Nephron progenitor cell (in vitro differentiated cells): ENCODE results near the gene DENR.

ENCODE experiments used
- DNase-seq: peaks from one replicate; pipeline ENCODE4 v3.0.0; 2021
- H3K27ac Mint-ChIP-seq: 2 replicates; pipeline ENCODE4 v1.8.0; 2021; ENCODE audit warnings: mild to moderate bottlenecking, moderate library complexity, mixed read lengths
- H3K27me3 Mint-ChIP-seq: 2 replicates; pipeline ENCODE4 v1.8.0; 2021; ENCODE audit warnings: mild to moderate bottlenecking, low read depth, mixed read lengths; ENCODE audit not compliant: poor library complexity
- H3K36me3 Mint-ChIP-seq: 2 replicates; pipeline ENCODE4 v1.8.0; 2021; ENCODE audit warnings: low read depth, mixed read lengths
- H3K4me1 Mint-ChIP-seq: 2 replicates; pipeline ENCODE4 v1.8.0; 2021; ENCODE audit warnings: mixed read lengths
- H3K4me3 Mint-ChIP-seq: 2 replicates; pipeline ENCODE4 v1.8.0; 2021; ENCODE audit warnings: mild to moderate bottlenecking, moderate library complexity, mixed read lengths
- H3K9me3 Mint-ChIP-seq: 2 replicates; pipeline ENCODE4 v1.8.0; 2021; ENCODE audit warnings: mild to moderate bottlenecking, moderate library complexity, mixed read lengths
- TF ChIP-seq, protein P1 (sequence below): fragments of 200-600 bp; sonication (generic); IDR thresholded peaks from 2 replicates; pipeline ENCODE4 v1.5.0; 2021; ENCODE audit warnings: antibody characterized with exemption

DENR gene

DNA sequence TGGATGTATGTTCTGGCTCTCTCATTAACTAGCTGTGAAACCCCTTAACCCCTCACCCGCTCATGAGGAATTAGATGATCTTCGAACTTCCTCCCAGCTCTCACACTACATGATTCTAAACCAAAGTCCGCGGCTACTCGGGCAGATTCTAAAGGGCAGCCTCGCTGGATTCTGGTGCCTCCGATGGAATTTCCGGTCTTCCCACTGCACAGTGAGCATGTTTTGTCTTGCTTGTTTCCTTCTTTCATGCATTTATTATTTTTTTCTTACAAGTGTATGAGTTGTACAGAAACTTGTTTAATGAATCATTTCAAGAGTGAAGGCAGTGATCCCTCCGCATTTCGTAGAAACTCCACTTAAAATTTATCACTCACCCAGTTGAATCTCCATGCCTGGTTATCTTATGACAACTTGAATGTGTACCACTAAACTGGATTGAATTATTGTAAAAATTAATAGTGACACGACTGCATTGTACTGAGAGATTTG lies 31.5 kb upstream of the DENR start:
- H3K4me1 Mint-ChIP-seq = no peaks in the 10 kb centered on the region
- no peak for DNase-seq
- H3K27ac Mint-ChIP-seq = peak overlapping the region; percentile 20
- TF ChIP-seq, protein P1, sequence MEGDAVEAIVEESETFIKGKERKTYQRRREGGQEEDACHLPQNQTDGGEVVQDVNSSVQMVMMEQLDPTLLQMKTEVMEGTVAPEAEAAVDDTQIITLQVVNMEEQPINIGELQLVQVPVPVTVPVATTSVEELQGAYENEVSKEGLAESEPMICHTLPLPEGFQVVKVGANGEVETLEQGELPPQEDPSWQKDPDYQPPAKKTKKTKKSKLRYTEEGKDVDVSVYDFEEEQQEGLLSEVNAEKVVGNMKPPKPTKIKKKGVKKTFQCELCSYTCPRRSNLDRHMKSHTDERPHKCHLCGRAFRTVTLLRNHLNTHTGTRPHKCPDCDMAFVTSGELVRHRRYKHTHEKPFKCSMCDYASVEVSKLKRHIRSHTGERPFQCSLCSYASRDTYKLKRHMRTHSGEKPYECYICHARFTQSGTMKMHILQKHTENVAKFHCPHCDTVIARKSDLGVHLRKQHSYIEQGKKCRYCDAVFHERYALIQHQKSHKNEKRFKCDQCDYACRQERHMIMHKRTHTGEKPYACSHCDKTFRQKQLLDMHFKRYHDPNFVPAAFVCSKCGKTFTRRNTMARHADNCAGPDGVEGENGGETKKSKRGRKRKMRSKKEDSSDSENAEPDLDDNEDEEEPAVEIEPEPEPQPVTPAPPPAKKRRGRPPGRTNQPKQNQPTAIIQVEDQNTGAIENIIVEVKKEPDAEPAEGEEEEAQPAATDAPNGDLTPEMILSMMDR = no peak
- H3K36me3 Mint-ChIP-seq = no peaks in the 10 kb centered on the region
- no peaks in the 10 kb centered on the region for H3K9me3 Mint-ChIP-seq
- no peak overlapping the region for H3K4me3 Mint-ChIP-seq
- H3K27me3 Mint-ChIP-seq = peaks cover 20% of the 10 kb centered on the region

- no peaks in the 10 kb centered on the region for H3K9me3 Mint-ChIP-seq
- no peaks in the 10 kb centered on the region for H3K36me3 Mint-ChIP-seq
- no peaks in the 10 kb centered on the region for H3K4me1 Mint-ChIP-seq
- H3K27ac Mint-ChIP-seq = no peak overlapping the region
- peaks cover 16% of the 10 kb centered on the region for H3K27me3 Mint-ChIP-seq
- DNase-seq = no peak
- TF ChIP-seq, protein P1 = no peak
- no peak overlapping the region for H3K4me3 Mint-ChIP-seq
Observed at GRCh38 chr12:122722387-122722786, 30.2 kb upstream of the DENR start.

- no peak overlapping the region for H3K4me3 Mint-ChIP-seq
- peaks cover 14% of the 10 kb centered on the region for H3K4me1 Mint-ChIP-seq
- no peaks in the 10 kb centered on the region for H3K9me3 Mint-ChIP-seq
- no peaks in the 10 kb centered on the region for H3K36me3 Mint-ChIP-seq
- no peak for DNase-seq
- peaks cover 11% of the 10 kb centered on the region for H3K27me3 Mint-ChIP-seq
- TF ChIP-seq, protein P1 = no peak
- no peak overlapping the region for H3K27ac Mint-ChIP-seq
Observed at GRCh38 chr12:122724641-122725243, 27.9 kb upstream of the DENR start.

- Mint-ChIP-seq H3K4me1 (peaks cover 22% of the 10 kb centered on the region), H3K27ac (no peak overlapping the region), H3K36me3 (no peaks in the 10 kb centered on the region), H3K4me3 (no peak overlapping the region), H3K27me3 (peaks cover 4% of the 10 kb centered on the region), H3K9me3 (no peaks in the 10 kb centered on the region)
- no peak for DNase-seq
- TF ChIP-seq, protein P1 = no peak
Observed at GRCh38 chr12:122725452-122726079, 27.1 kb upstream of the DENR start.

DNA sequence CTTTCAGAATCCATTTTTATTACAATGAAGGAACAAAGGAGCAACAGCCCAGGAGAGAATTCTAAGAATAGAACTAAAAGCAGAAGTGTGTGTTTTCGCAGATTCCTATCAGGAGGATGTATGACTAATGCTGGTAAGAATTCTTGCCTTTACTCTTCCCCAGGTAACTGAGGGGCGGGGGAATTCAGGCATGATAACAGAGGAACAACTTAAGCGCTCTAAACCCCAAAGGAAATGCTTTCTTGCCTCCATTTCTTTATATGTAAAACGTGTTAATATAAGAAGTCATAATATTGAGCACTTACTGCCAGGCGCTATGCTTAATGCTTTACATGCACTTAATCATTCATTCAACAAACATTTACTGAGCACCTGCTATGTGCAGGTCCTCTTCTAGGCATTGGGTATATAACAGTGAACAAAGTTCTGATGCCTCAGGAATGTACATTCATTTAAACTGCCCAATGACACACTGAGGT lies 26.5 kb upstream of the DENR start:
- Mint-ChIP-seq H3K4me3 (no peak overlapping the region), H3K9me3 (no peaks in the 10 kb centered on the region), H3K27me3 (peaks cover 6% of the 10 kb centered on the region), H3K4me1 (peaks cover 27% of the 10 kb centered on the region), H3K36me3 (no peaks in the 10 kb centered on the region), H3K27ac (no peak overlapping the region)
- DNase-seq = no peak
- TF ChIP-seq, protein P1 = no peak
